Measurements from ENCODE around the gene POU2AF2.
A peak's percentile ranks its signal among the peaks of the same experiment; 100 is the strongest.

The POU2AF2 gene

DNA sequence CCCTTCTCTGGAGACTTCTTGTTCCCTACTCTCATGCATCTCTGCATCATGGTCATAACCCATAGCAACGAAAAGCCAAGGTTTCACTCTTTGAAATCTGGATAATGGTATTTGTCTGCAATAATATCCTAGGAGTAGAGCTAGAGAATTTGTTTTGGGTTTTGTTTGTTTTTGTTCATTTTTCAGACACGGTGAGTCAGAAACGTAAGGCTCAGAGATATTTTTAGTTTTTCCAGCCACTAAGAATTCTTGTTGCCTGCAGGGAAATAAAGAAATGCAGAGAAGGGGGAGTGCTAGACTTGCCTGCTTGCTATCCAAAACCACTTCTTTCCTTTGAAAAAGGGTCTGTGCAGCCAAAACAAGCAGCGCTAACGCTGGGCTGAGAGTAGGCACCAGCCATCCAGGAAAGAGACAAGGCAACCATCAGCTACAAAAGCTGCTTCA lies 78.8 kb downstream of the POU2AF2 start:
- Mint-ChIP-seq H3K27ac (no peak overlapping the region), H3K4me3 (no peak overlapping the region), H3K27me3 (peaks cover 5% of the 10 kb centered on the region), H3K36me3 (ENCODE audit: low read depth) (no peaks in the 10 kb centered on the region), H3K9me3 (no peaks in the 10 kb centered on the region), H3K4me1 (peaks cover 3% of the 10 kb centered on the region)
- no peak for ATAC-seq
- DNase-seq: no peak

DNA sequence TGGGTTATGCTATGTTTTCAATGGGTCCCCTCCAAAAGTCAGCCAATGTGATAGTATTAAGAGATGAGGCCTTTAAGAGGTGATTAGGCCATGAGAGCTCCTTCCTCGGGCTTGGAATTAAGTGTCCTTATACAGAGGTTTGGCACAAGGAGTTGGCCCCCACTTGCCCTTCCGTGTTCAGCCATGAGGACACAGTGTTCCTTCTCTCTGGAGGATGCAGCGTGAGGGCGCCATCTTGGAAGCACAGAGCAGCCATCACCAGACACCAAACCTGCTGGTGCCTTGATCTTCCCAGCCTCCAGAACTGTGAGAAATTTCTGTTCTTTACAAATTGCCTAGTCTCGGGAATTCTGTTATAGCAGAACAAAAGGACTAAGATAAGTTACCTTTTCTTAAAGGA lies 79.7 kb downstream of the POU2AF2 start:
- no peaks in the 10 kb centered on the region for H3K36me3 Mint-ChIP-seq (ENCODE audit: low read depth)
- ATAC-seq: no peak
- no peaks in the 10 kb centered on the region for H3K9me3 Mint-ChIP-seq
- DNase-seq: no peak
- no peak overlapping the region for H3K27ac Mint-ChIP-seq
- H3K27me3 Mint-ChIP-seq: peaks cover 5% of the 10 kb centered on the region
- peaks cover 3% of the 10 kb centered on the region for H3K4me1 Mint-ChIP-seq
- no peak overlapping the region for H3K4me3 Mint-ChIP-seq

DNA sequence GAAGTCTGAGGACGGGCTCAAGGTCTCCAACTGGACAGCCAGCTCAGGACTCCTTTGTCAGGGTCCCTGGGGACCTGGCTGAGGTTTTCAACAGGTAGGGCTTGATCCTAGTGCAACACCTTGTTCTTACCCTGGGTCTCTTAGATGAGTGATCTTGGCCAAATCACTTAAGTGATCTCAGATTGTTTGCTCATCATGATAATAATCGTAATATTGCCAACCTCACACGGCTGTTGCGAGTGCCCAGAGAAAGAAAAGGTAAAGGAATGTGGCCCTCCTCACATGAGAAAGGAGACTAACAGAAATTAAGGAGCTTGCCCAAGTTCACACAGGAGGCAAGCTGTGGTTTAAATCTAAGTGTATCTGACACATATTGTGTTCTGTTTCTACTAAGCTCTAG lies 81.3 kb downstream of the POU2AF2 start:
- Mint-ChIP-seq H3K27me3 (peaks cover 5% of the 10 kb centered on the region), H3K36me3 (ENCODE audit: low read depth) (no peaks in the 10 kb centered on the region), H3K4me1 (peaks cover 3% of the 10 kb centered on the region), H3K4me3 (no peak overlapping the region), H3K27ac (no peak overlapping the region), H3K9me3 (no peaks in the 10 kb centered on the region)
- ATAC-seq (no peak), DNase-seq (no peak)

DNA sequence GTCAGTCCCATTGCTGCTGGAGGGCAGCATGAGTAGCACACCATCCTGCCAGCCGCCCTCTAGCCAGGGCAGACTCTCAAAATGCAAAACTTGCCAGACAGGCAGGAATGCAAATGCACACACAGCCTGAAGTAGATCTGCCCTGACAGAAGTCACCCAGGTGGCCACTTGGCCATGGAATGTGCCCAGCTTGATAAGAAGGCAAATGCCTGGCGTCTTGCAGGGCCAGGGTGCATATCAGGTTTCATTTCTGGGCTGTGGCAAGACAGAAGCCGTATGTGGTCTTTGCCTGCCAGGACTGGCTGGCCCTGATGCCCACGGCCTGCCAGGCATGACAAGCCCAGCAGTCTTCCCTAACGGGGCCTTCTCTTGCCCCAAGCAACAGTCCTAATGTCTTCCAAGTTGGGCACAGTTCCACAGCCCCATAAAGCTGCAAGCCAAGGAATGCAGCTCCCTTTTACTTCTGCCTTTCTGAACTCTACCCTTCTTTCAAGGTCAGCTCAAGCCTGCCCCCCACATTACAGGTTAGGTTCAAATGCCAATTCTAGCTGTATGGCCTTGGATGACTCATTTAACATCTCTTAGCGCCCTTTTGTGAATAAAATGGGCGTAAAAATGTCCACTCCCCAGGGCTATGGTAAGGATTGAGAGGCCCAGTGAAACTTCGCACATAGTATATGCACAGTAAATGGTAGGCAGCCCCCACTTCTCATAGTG lies 82.5 kb downstream of the POU2AF2 start:
- DNase-seq (no peak), ATAC-seq (peak; percentile 43)
- no peak overlapping the region for H3K4me3 Mint-ChIP-seq
- H3K4me1 Mint-ChIP-seq: peaks cover 3% of the 10 kb centered on the region
- H3K9me3 Mint-ChIP-seq: no peaks in the 10 kb centered on the region
- peaks cover 3% of the 10 kb centered on the region for H3K27me3 Mint-ChIP-seq
- no peaks in the 10 kb centered on the region for H3K36me3 Mint-ChIP-seq (ENCODE audit: low read depth)
- no peak overlapping the region for H3K27ac Mint-ChIP-seq

- no peak for DNase-seq
- H3K27me3 Mint-ChIP-seq: peaks cover 2% of the 10 kb centered on the region
- no peak for ATAC-seq
- H3K36me3 Mint-ChIP-seq (ENCODE audit: low read depth): no peaks in the 10 kb centered on the region
- no peaks in the 10 kb centered on the region for H3K9me3 Mint-ChIP-seq
- peaks cover 3% of the 10 kb centered on the region for H3K4me1 Mint-ChIP-seq
- H3K27ac Mint-ChIP-seq: no peak overlapping the region
- no peak overlapping the region for H3K4me3 Mint-ChIP-seq
Measured at GRCh38 chr11:111329306-111330204, 84.0 kb downstream of the POU2AF2 start.

DNA sequence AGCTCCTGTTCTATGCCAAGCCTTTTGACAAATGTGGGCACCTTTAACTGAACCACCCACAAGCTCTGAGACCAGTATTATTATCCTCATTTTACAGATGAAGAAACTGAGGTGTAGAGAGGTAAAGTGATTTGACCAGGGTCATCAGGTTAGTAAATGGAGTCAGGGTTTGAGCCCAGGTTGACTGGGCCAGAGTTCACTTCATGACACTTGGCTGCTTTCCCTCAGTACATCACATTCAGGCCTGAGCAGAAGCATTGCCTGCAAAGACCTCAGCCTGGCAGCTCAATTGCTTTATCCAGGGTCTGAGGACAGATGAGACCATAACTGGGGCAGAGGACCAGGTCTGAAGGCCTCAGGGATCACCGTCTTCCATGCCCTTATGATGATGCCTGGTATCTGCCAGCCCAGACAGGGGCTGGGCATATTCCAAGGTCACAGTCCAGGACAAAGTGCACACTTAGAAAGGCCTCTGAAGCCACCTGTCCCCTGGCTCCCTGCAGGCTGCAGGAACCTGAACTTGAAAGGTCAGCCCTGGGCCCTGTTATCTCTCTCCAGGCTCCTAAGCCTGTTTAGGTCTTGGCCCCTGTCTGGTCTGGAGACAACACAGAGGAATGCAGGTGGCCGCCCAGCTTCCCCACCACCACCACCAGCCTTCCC lies 84.8 kb downstream of the POU2AF2 start:
- no peak overlapping the region for H3K4me3 Mint-ChIP-seq
- H3K27ac Mint-ChIP-seq: no peak overlapping the region
- no peak for ATAC-seq
- H3K27me3 Mint-ChIP-seq: no peaks in the 10 kb centered on the region
- H3K36me3 Mint-ChIP-seq (ENCODE audit: low read depth): no peaks in the 10 kb centered on the region
- H3K4me1 Mint-ChIP-seq: peaks cover 3% of the 10 kb centered on the region
- H3K9me3 Mint-ChIP-seq: no peaks in the 10 kb centered on the region
- DNase-seq: no peak

GRCh38 chr11:111331711-111332479 lies 86.4 kb downstream of the POU2AF2 start:
- Mint-ChIP-seq H3K4me3 (no peak overlapping the region), H3K27ac (no peak overlapping the region), H3K9me3 (no peaks in the 10 kb centered on the region), H3K36me3 (ENCODE audit: low read depth) (no peaks in the 10 kb centered on the region), H3K27me3 (no peaks in the 10 kb centered on the region), H3K4me1 (peaks cover 3% of the 10 kb centered on the region)
- DNase-seq: no peak
- no peak for ATAC-seq

- Mint-ChIP-seq H3K4me3 (no peak overlapping the region), H3K27me3 (no peaks in the 10 kb centered on the region), H3K9me3 (peaks cover 5% of the 10 kb centered on the region), H3K36me3 (ENCODE audit: low read depth) (peaks cover 4% of the 10 kb centered on the region), H3K27ac (no peak overlapping the region), H3K4me1 (no peaks in the 10 kb centered on the region)
- ATAC-seq (no peak), DNase-seq (no peak)
Measured at GRCh38 chr11:111334532-111335502, 89.3 kb downstream of the POU2AF2 start.

DNA sequence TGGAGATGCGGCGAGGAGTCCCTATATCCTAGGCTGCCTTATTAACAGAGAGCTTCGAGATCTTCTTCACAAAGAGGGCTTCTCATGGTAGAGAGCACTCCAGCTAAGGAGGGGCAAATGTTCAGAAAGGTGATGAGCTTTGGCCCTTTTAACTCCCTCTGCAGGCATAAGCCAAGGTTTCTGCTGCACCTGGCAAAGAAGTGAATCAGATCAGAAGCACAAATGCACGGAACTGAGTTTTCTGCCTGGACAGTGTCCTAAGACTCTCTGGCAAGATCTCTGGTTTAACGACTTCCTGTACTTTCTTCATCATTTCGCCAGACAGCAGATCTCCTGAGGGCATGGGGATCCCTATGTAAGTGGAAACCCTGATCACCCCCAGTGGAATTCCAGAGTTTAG lies 90.0 kb downstream of the POU2AF2 start:
- peaks cover 6% of the 10 kb centered on the region for H3K9me3 Mint-ChIP-seq
- no peak overlapping the region for H3K27ac Mint-ChIP-seq
- no peaks in the 10 kb centered on the region for H3K4me1 Mint-ChIP-seq
- no peak for ATAC-seq
- no peak overlapping the region for H3K4me3 Mint-ChIP-seq
- peaks cover 4% of the 10 kb centered on the region for H3K36me3 Mint-ChIP-seq (ENCODE audit: low read depth)
- H3K27me3 Mint-ChIP-seq: no peaks in the 10 kb centered on the region
- DNase-seq: no peak

All from activated naive CD8-positive, alpha-beta T cell treated with anti-CD3 and anti-CD28 coated beads, Interleukin-2, amount 50 U/mL, for 24 hours (primary cell).